DMS 273 (cell line): ENCODE measurements around the gene MYRIP.
"Not testable (repeated sequence)": the region's sequence is repeated elsewhere in the genome, so short reads cannot be mapped to it uniquely, and the experiment has no call there.

Source experiments
- DNase-seq: peaks from one replicate; lab custom pipeline; 2025; ENCODE audit not compliant: unreplicated experiment; lab: John Stamatoyannopoulos, UW

Gene MYRIP

GRCh38 chr3:39809181-39809994 is at the start of gene MYRIP:
Gene MYRIP, plus strand, starts transcription at chr3:39809609. Its CDS starts 91,208 bp downstream, at chr3:39900817.
- DNase-seq: peak; percentile 88

- no peak for DNase-seq
These were observed 49.1 kb upstream of the MYRIP start for GRCh38 chr3:39760325-39760724.

- DNase-seq: no peak
These were observed 46.8 kb upstream of the MYRIP start for GRCh38 chr3:39762537-39763070.

GRCh38 chr3:39763390-39763789 is 46.0 kb upstream of the MYRIP start:
- DNase-seq: no peak

GRCh38 chr3:39765575-39765974 is 43.8 kb upstream of the MYRIP start:
- no peak for DNase-seq

GRCh38 chr3:39766433-39766832 is 43.0 kb upstream of the MYRIP start:
- no peak for DNase-seq

GRCh38 chr3:39766909-39767308 is 42.5 kb upstream of the MYRIP start:
- DNase-seq: not testable (repeated sequence)

GRCh38 chr3:39778168-39778567 is 31.2 kb upstream of the MYRIP start:
- DNase-seq: not testable (repeated sequence)

GRCh38 chr3:39779511-39780230 is 29.7 kb upstream of the MYRIP start:
- DNase-seq: no peak

- DNase-seq: no peak
These were observed 29.1 kb upstream of the MYRIP start for GRCh38 chr3:39780352-39780751.

- DNase-seq: no peak
These were observed 28.4 kb upstream of the MYRIP start for GRCh38 chr3:39781025-39781424.

GRCh38 chr3:39781632-39782031 is 27.8 kb upstream of the MYRIP start:
- DNase-seq: no peak

GRCh38 chr3:39783680-39784079 is 25.7 kb upstream of the MYRIP start:
- no peak for DNase-seq

GRCh38 chr3:39784922-39785321 is 24.5 kb upstream of the MYRIP start:
- DNase-seq: no peak

- DNase-seq: no peak
These were observed 21.1 kb upstream of the MYRIP start for GRCh38 chr3:39788128-39788883.

GRCh38 chr3:39791603-39792002 is 17.8 kb upstream of the MYRIP start:
- no peak for DNase-seq

GRCh38 chr3:39794880-39795279 is 14.5 kb upstream of the MYRIP start:
- no peak for DNase-seq

GRCh38 chr3:39801216-39801615 is 8.2 kb upstream of the MYRIP start:
- DNase-seq: no peak

- DNase-seq: not testable (repeated sequence)
These were observed 6.9 kb upstream of the MYRIP start for GRCh38 chr3:39802486-39802885.

- no peak for DNase-seq
These were observed 5.5 kb upstream of the MYRIP start for GRCh38 chr3:39803956-39804355.

GRCh38 chr3:39804951-39805350 is 4.5 kb upstream of the MYRIP start:
- no peak for DNase-seq
